HG02623 (cell line): ENCODE results near the gene ITPR1.
"Not testable (repeated sequence)": the region's sequence is repeated elsewhere in the genome, so short reads cannot be mapped to it uniquely, and the experiment has no call there.

Experiments used
- ATAC-seq: cut with Tn5 transposase; IDR thresholded peaks from one replicate; pipeline ENCODE4 v1.9.1; 2021; ENCODE audit warnings: moderate library complexity; ENCODE audit not compliant: unreplicated experiment

Gene ITPR1

GRCh38 chr3:4588466-4588865 lies 95.3 kb downstream of the ITPR1 start:
- ATAC-seq: no peak

- ATAC-seq: no peak
Measured at GRCh38 chr3:4589475-4590097, 96.4 kb downstream of the ITPR1 start.

GRCh38 chr3:4590849-4591248 lies 97.7 kb downstream of the ITPR1 start:
- ATAC-seq: not testable (repeated sequence)

GRCh38 chr3:4591669-4592068 lies 98.5 kb downstream of the ITPR1 start:
- no peak for ATAC-seq

GRCh38 chr3:4593014-4593413 lies 99.9 kb downstream of the ITPR1 start:
- ATAC-seq: no peak

- no peak for ATAC-seq
Measured at GRCh38 chr3:4595710-4596113, 102.6 kb downstream of the ITPR1 start.

- ATAC-seq: no peak
Measured at GRCh38 chr3:4596612-4597011, 103.5 kb downstream of the ITPR1 start.

- ATAC-seq: no peak
Measured at GRCh38 chr3:4597208-4597985, 104.2 kb downstream of the ITPR1 start.

- ATAC-seq: not testable (repeated sequence)
Measured at GRCh38 chr3:4598232-4598631, 105.1 kb downstream of the ITPR1 start.

GRCh38 chr3:4599612-4600011 lies 106.5 kb downstream of the ITPR1 start:
- no peak for ATAC-seq

GRCh38 chr3:4600493-4600892 lies 107.3 kb downstream of the ITPR1 start:
- ATAC-seq: no peak

GRCh38 chr3:4601892-4602291 lies 108.7 kb downstream of the ITPR1 start:
- no peak for ATAC-seq

GRCh38 chr3:4604693-4605092 lies 111.5 kb downstream of the ITPR1 start:
- no peak for ATAC-seq

GRCh38 chr3:4606911-4607310 lies 113.8 kb downstream of the ITPR1 start:
- ATAC-seq: no peak

- no peak for ATAC-seq
Measured at GRCh38 chr3:4613366-4613765, 120.2 kb downstream of the ITPR1 start.

GRCh38 chr3:4614070-4614469 lies 120.9 kb downstream of the ITPR1 start:
- ATAC-seq: no peak

GRCh38 chr3:4614927-4615326 lies 121.8 kb downstream of the ITPR1 start:
- no peak for ATAC-seq

GRCh38 chr3:4615750-4616149 lies 122.6 kb downstream of the ITPR1 start:
- no peak for ATAC-seq

GRCh38 chr3:4623421-4623999 lies 130.4 kb downstream of the ITPR1 start:
- no peak for ATAC-seq

GRCh38 chr3:4627651-4628375 lies 134.7 kb downstream of the ITPR1 start:
- no peak for ATAC-seq
